ENCODE measurements around the gene CAV1. TPM values are rescaled to one million over a fixed set of nuclear protein-coding genes. Genes with fewer than 3 reads are reported as not detected.
"Not testable (repeated sequence)": the region's sequence is repeated elsewhere in the genome, so short reads cannot be mapped to it uniquely, and the experiment has no call there.

The CAV1 gene
- total and polyA plus RNA-seq, 7 donors: 57.6 to 120 (median 68.1) TPM

DNA sequence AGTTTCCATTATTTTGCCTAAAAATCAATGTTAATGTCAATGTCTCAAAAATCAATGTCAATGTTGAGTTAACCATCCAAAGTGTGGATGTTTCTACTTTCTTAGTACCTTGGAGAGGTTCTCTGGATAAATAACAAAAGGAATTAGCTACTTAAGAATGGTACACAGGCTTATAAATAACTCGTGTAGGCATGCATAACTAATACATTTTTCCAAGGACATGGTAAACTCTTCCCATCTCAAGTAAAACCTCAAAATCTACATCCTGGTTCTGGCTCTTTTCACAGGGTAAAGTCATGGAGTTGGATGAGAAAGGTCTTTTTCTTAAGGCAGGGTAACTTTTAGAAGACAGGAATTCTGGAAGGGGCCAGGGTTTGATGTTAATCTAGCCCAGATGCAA, 59.9 kb downstream of the CAV1 start:
- 48 to 70% (median 55%) methylated on average over 1 of the region's 1 CpG for WGBS, 3 donors
- H3K4me3 ChIP-seq: no peak overlapping the region
- no peaks in the 10 kb centered on the region for H3K9me3 ChIP-seq
- DNase-seq (no peak), ATAC-seq (no peak)
- TF ChIP-seq, protein P1, sequence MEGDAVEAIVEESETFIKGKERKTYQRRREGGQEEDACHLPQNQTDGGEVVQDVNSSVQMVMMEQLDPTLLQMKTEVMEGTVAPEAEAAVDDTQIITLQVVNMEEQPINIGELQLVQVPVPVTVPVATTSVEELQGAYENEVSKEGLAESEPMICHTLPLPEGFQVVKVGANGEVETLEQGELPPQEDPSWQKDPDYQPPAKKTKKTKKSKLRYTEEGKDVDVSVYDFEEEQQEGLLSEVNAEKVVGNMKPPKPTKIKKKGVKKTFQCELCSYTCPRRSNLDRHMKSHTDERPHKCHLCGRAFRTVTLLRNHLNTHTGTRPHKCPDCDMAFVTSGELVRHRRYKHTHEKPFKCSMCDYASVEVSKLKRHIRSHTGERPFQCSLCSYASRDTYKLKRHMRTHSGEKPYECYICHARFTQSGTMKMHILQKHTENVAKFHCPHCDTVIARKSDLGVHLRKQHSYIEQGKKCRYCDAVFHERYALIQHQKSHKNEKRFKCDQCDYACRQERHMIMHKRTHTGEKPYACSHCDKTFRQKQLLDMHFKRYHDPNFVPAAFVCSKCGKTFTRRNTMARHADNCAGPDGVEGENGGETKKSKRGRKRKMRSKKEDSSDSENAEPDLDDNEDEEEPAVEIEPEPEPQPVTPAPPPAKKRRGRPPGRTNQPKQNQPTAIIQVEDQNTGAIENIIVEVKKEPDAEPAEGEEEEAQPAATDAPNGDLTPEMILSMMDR (IDR thresholded peaks at IDR 0.05): no peak
- intact Hi-C loops (cut with DNase I): loop anchor here (5.0 kb wide), 1 partner anchor 57 kb away; the partner anchor contains the start of gene CAV1 (in 2 of the 2)
- no peaks in the 10 kb centered on the region for H3K4me1 ChIP-seq
- H3K27ac ChIP-seq: no peak overlapping the region
- no peaks in the 10 kb centered on the region for H3K36me3 ChIP-seq (ENCODE audit: insufficient read depth in 1 of 2, low read depth in 1 of 2)
- no peaks in the 10 kb centered on the region for H3K27me3 ChIP-seq (ENCODE audit: insufficient read depth in 3 of 3, low read length in 2 of 3)

DNA sequence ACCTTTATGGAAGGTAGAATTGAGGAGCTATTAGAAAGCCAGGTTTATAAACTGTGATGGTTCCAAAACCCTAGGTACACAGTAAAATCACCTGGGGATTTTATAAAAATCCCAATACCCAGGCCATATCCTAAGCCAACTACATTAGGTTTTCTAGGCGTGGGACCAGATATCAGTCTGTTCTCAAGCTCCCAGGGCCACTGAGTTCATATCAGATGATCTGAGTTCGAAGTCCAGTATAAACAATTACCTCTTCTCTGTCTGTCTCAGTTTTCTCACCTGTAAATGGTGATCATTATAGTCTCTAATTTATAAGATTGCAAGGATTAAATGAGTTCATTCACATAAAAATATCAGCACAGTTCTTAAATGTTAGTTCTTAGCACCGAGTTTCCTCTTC, 60.6 kb downstream of the CAV1 start:
- no peaks in the 10 kb centered on the region for H3K36me3 ChIP-seq (ENCODE audit: insufficient read depth in 1 of 2, low read depth in 1 of 2)
- intact Hi-C loops (cut with DNase I): loop anchor here (5.0 kb wide), 1 partner anchor 58 kb away; the partner anchor contains the start of gene CAV1 (in 2 of the 2)
- no peak overlapping the region for H3K4me3 ChIP-seq
- H3K27ac ChIP-seq: no peak overlapping the region
- no peaks in the 10 kb centered on the region for H3K4me1 ChIP-seq
- DNase-seq (no peak), ATAC-seq (no peak)
- WGBS, 3 donors: 92 to 96% (median 92%) methylated on average over 3 of the region's 3 CpGs
- H3K9me3 ChIP-seq: no peaks in the 10 kb centered on the region
- TF ChIP-seq, protein P1 (IDR thresholded peaks at IDR 0.05): no peak
- no peaks in the 10 kb centered on the region for H3K27me3 ChIP-seq (ENCODE audit: insufficient read depth in 3 of 3, low read length in 2 of 3)

DNA sequence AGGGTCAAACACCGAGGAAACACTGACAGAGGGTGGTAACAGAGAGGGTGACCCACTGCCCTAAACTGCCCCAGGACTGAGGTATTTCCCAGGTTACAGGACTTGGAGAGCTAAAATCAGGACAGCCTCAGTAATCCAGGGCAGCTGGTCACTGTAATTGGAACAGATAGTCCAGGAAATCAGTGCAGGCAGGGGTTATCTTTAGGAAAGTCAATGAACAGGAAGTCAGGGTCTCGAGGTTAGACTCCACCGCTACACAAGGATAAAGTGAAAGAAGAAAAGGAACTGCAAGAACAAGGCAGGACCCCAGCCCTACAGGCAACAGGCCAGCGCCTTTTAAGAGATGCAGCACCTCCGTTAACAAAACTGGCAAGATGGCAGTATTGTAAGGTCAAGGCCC, 61.1 kb downstream of the CAV1 start:
- no peak overlapping the region for H3K27ac ChIP-seq
- 86 to 92% (median 86%) methylated on average over 5 of the region's 5 CpGs for WGBS, 3 donors
- DNase-seq: no peak
- no peaks in the 10 kb centered on the region for H3K4me1 ChIP-seq
- H3K36me3 ChIP-seq (ENCODE audit: insufficient read depth in 1 of 2, low read depth in 1 of 2): no peaks in the 10 kb centered on the region
- TF ChIP-seq, protein P1 (IDR thresholded peaks at IDR 0.05): no peak
- no peaks in the 10 kb centered on the region for H3K27me3 ChIP-seq (ENCODE audit: insufficient read depth in 3 of 3, low read length in 2 of 3)
- H3K9me3 ChIP-seq: no peaks in the 10 kb centered on the region
- ATAC-seq: no peak
- no peak overlapping the region for H3K4me3 ChIP-seq
- intact Hi-C loops (cut with DNase I): loop anchor here (5.0 kb wide), 1 partner anchor 59 kb away; the partner anchor contains the start of gene CAV1 (in 2 of the 2)

DNA sequence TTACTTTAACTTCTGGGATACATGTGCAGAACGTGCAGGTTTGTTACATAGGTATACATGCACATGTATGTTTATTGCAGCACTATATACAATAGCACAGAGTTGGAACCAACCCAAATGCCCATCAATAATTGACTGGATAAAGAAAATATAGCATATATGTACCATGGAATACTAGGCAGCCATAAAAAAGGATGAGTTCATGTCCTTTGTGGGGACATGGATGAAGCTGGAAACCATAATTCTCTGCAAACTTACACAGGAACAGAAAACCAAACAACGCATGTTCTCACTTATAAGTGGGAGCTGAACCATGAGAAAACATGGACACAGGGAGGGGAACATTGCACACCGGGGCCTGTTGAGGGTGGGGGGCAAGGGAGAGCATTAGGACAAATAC, 62.4 kb downstream of the CAV1 start:
- H3K4me1 ChIP-seq; H3K27me3 ChIP-seq (ENCODE audit: insufficient read depth in 3 of 3, low read length in 2 of 3); ATAC-seq; H3K9me3 ChIP-seq; H3K4me3 ChIP-seq; H3K27ac ChIP-seq; H3K36me3 ChIP-seq (ENCODE audit: insufficient read depth in 1 of 2, low read depth in 1 of 2); DNase-seq: not testable (repeated sequence)
- 91 to 99% (median 97%) methylated on average over 3 of the region's 3 CpGs for WGBS, 3 donors
- intact Hi-C loops (cut with DNase I): loop anchor here (5.0 kb wide), 1 partner anchor 60 kb away; the partner anchor contains the start of gene CAV1 (in 2 of the 2)

DNA sequence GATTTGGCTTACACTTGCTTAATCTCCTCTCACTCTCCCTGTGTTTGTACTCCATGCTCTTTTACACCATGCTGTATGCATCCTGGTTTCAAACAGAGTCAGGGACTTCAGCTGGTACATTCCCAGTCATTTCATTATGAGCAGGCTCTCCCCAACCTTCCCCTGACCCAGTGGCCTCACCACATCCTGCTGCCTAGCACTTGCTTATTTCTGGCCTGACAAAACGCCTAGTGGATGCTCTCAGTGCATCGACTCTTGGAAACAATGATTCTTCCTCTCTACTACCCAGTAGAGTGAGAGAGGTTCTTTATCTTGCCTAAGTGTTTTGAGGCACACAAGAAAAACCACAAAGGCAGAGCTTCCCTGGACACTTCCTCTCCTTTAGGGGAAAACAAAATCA, 63.4 kb downstream of the CAV1 start:
- Histone ChIP-seq H3K9me3 (no peaks in the 10 kb centered on the region), H3K4me1 (peaks cover 9% of the 10 kb centered on the region), H3K27me3 (ENCODE audit: insufficient read depth in 3 of 3, low read length in 2 of 3) (no peaks in the 10 kb centered on the region), H3K4me3 (no peak overlapping the region), H3K27ac (peak overlapping the region; percentile 0), H3K36me3 (ENCODE audit: insufficient read depth in 1 of 2, low read depth in 1 of 2) (no peaks in the 10 kb centered on the region)
- TF ChIP-seq, protein P1 (IDR thresholded peaks at IDR 0.05): no peak
- peak in 2 of 4 donors; percentile 25 to 38 for ATAC-seq
- DNase-seq: no peak
- intact Hi-C loops (cut with DNase I): loop anchor here (2.0 to 5.0 kb wide), 2 partner anchors 61 to 329 kb away; partner anchors contain the start of gene CAV1 (in 2 of the 2)
- 34 to 52% (median 37%) methylated on average over 2 of the region's 2 CpGs for WGBS, 3 donors

All from psoas muscle (tissue), 8 donors.